ENCODE results near the gene ABCF1.
"Not testable (repeated sequence)": the region's sequence is repeated elsewhere in the genome, so short reads cannot be mapped to it uniquely, and the experiment has no call there.

Gene ABCF1

DNA sequence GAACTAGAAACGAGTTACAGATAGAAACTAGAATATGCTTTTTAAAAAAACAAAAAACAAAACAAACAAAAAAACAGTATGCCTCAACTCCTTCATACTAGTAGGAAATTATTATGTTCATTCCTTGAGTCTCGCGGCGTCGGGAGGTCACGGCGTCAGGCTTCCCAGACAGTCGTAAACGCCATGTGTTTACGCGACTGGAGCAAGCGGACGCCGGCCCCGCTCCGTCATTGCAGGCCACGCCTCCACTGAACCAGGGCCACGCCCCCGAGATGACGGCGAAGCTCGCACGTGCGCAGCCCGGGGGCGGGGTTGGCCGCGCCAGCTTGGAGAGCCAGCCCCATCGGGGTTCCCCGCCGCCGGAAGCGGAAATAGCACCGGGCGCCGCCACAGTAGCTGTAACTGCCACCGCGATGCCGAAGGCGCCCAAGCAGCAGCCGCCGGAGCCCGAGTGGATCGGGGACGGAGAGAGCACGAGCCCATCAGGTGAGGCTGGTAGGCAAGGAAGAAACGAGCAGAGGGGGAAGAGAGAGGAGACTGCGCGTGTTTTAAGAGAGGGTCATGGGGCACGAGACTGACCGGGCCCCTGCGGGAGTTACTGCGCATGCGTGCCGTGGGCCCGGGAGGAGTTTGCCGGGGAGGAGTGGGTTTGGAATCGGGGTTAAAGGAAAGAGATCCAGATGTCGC lies at the start of gene ABCF1:
Gene ABCF1 (plus strand): TSS at position 368 of the 687 bp plus-strand sequence. CDS start 46 bp downstream, at position 414.
- DNase-seq: peak; percentile 99

DNA sequence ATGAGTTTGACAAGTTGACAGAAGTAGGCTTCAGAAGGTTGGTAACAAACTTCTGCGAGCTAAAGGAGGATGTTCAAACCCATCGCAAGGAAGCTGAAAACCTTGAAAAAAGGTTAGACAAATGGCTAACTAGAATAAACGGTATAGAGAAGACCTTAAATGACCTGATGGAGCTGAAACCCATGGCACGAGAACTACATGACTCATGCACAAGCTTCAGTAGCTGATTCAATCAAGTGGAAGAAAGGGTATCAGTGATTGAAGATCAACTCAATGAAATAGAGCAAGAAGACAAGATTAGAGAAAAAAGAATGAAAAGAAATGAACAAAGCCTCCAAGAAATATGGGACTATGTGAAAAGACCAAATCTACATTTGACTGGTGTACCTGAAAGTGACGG lies 49.3 kb upstream of the ABCF1 start:
- DNase-seq: not testable (repeated sequence)

DNA sequence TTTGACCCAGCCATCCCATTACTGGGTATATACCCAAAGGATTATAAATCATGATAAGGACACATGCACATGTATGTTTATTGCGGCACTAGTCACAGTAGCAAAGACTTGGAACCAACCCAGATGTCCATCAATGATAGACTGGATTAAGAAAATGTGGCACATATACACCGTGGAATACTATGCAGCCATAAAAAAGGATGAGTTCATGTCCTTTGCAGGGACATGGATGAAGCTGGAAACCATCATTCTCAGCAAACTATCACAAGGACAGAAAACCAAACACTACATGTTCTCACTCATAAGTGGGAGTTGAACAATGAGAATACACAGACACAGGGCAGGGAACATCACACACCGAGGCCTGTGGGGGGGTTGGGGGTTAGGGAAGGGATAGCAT lies 44.8 kb upstream of the ABCF1 start:
- not testable (repeated sequence) for DNase-seq

DNA sequence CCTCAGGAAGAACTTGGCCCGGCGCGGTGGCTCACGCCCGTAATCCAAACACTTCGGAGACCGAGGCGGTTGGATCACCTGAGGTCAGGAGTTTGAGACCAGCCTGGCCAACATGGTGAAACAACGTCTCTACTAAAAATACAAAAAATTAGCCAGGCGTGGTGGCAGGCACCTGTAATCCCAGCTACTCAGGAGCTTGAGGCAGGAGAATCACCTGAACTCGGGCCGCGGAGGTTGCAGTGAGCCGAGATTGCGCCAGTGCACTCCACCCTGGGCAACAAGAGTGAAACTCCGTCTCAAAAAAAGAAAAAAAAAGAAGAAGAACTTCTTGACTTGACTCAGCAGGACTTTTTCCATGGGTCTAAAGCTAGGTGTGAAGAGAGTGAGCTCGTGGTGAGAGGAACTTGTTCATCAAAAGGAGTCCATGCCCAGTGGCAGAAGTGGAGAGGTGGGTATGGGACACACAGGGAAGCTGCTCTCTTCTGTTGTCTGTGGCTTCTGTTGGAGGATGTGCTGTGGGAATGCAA lies 41.8 kb upstream of the ABCF1 start:
- DNase-seq: peak; percentile 60

DNA sequence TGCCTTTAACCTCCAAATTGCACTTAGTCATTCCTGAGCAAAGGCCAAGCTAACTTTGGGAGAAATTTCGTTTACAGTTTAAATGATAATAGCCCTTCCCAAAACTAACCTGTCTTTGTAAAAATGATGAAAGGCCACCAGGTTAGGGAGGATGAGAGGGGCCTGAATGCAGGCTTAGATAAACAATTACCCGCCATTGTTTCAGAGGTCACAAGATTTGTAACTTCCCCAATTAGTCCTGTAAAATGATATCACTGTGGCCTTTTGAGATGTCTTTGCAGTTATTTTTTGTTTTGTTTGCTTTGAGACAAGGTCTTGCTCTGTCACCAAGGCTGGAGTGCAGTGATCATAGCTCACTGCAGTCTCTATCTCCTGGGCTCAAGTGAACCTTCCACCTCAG lies 41.2 kb upstream of the ABCF1 start:
- no peak for DNase-seq

DNA sequence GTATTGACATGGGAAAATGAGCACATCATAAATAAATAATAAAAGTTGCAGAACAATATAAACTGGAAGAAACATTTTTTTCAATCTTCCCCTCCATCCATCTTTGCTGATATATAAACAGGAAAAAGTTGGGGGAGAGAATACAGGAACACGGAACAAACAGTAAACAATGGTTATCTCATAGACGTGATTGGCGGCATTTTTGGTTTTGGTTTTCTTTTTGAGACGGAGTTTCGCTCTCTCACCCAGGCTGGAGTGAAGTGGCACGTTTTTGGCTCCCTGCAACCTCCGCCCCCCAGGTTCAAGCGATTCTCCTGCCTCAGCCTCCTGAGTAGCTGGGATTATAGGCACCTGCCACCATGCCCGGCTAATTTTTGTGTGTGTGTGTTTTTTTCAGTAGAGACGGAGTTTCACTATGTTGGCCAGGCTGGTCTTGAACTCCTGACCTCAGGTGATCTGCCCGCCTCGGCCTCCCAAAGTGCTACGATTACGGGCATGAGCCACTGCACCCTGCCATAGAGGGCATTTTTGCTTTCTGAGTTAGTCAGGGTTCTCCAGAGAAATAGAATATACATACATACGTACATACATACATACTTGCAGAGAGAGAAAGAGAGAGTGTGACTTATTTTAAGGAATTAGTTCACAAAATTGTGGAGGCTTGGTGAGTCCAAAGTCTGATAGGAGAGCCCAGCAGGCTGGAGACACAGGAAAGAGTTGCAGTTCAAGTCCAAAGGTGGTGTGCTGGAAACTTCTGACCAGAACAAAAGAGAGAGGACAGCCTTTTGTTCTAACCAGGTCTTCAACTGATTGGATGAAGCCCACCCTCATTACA lies 37.6 kb upstream of the ABCF1 start:
- DNase-seq: no peak

DNA sequence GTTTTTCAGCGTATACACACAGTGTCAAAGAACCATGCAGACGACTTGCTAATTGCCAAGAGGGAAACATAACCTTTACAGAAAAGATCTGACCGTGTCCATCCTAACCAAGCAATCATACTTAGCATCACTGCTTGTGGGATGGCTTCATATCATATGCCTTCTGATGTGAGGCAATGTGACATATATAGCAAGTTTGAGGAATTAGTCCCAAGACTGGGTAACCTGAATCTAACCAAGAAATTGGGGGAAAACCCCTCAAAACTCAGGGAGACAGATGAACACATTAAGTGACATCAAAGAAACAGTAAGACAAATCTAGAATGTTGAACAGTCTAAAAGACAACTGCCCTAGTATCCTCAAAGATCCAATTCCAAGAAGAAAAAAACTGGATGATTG lies 33.3 kb upstream of the ABCF1 start:
- DNase-seq: no peak

DNA sequence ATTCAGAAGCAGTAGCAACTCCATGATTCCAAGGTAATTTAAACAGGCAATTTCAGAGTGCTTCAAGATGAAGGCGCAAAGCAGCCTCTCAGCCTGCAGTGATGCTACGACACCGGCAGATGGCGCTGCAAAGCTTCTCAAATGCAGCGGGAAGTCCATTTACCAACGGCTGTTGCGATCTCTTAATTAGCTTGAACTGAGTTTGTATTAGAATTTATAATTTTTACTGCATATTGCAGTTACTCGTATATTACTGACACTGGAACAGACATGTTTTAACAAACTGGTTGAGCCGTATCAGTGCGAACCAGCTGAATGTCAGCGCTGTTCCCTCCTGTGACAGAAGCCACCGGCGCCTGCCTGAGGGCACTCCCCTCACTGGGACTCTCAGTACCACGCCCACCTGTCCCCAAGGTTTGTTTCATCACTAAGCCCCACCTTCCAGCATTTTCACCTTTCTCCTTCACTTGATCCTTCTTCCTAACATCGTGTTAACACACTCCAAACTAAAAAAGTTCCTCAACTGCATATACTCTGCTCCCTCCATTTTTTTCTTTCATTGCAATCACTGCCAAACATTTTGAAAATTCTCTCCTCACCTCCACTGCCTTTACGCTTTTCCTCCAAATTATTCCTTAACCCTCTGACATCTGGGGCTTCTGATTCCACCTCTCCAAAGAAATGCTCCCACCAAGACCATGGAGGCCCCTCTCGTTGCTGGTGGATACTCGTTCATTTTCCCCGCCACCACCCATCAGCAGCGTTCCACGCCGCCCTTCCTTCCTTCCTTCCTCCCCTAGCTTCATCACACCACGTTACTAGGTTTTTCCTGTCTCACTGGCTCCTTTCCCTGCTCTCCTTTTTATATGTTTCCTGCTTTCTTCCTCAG lies 29.5 kb upstream of the ABCF1 start:
- peak; percentile 84 for DNase-seq

DNA sequence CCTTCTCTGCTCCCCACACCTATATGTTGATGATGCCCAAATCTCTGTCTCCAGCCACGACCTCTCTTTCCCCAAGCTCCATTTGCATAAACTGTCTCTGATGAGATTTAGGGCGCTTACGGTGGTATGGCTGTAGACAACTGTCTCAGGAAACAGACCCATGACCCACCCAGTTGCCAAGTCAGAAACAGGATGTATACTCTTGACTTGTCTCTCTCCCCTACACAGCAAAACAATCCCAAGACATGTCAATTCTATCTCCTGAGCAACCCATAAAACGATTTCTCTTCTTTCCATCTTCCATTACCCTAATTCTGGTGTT lies 28.9 kb upstream of the ABCF1 start:
- peak; percentile 14 for DNase-seq

DNA sequence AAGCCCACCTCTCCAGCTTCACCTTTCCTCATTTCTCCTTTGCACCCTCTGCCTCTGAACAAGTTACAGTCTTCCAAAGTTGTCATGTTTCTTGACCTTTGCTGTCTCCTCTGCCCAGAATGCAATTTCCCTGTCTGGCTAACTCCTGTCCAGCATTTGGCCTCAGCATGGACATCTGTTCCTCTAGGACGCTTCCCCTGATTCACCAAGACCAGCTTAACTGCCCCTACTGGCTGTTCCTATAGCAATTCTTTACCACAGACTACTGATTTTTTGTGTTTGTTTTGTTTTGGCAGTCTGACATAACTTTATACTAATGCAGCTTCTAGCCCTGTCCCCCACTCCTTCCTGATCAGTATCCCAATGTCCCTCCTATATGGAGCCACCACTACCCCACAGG lies 28.3 kb upstream of the ABCF1 start:
- DNase-seq: no peak

DNA sequence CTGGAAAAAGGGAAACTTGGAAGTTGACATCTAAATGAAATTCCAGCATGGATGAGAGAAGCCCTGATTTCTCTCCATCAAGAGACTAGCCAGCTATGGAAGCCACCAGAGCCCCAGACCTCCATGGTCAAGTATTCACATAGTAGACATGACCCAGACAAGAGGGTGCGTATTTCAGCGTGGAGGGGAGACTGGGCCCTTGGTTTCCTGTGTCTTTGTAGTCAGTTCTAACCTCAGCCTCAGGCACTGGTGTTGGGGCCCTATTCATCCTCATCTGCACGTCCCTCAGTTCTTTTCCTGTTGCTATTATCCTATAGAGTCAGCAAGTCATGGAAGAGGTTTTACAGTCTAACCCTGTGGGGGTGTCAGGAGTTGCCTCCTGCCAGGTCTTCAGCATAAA lies 27.4 kb upstream of the ABCF1 start:
- no peak for DNase-seq

DNA sequence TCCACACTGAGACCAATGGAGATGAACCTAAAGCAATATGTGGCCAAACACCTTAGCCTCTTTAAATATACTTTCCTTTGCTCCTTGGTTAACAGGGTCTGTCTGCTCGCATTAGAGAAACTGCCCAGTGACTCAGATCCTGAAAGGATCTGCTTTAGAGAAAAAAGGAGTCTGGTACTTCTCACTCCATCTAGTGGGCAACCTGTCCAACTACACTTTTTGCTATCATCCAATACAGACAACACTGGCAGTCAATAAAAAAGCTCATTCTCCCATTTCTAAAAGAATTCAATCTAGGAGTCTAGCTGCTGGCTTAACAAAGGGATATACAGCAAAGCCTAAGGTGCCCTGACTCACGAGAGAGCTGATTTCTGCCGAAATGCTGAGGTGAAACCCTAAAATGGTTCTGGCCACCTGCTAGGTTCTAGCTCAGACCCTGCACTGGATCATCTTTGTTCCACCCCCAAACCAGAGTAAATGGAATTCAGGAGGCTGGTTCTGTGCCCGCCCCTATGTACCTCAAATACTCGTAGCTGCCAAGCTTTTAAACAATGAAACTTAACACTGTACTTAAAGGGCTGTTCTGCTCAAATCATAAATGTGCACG lies 26.5 kb upstream of the ABCF1 start:
- DNase-seq: peak; percentile 39

DNA sequence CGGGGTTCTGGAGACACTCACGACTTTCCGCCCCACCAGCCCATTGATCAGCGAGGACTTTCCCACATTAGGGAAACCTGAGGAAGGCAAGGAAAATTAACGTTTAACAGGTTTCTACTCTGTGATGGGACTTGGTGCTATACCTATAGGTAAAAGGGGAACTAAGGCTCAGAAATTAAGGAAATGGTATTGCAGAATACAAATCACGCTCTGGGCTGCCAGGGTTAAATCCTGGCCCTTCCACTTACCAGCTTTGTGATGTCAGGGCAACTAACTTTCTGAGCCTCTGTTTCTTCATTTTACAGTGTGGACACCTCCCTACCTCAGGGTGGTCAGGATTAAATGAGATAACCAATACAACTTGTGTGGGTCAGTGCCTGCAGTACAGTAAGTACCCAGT lies 23.8 kb upstream of the ABCF1 start:
- no peak for DNase-seq

DNA sequence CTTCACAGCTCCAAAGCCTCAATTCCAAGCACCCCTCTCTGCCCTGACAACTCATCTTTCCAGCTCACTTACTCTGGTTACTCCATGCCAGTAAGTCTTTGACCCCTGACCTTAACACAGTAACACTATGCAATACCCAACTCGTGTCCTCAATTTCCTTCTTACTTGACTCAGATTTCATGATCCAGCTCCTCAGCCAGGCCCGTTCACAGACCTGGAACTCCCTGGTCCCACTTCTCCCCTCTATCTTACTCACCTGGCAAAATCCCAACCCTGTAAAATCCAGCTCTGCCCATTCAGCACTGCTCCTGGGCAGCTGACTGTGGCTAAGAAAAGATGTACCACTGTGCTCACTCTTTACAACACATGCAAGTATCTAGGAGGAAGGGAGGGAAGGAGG lies 22.9 kb upstream of the ABCF1 start:
- DNase-seq: no peak

DNA sequence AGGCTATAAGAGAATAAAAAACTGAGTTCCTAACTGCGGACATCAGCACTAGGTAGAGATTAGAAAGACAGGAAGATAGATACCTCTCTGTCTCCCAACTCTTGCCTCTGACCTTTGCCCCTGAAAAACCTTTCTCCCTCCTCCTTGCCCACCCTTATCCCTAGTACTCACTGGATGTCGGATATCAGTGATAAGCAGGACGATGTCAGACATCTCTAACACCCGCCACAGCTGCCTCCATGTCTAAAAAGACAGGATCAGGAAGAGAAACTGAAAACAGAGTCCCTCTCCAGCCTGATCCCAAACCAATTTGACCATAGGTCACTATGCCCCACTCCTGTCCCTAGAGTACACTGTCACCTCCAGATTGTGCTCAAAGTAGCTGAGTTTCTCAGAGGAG lies 16.8 kb upstream of the ABCF1 start:
- no peak for DNase-seq

DNA sequence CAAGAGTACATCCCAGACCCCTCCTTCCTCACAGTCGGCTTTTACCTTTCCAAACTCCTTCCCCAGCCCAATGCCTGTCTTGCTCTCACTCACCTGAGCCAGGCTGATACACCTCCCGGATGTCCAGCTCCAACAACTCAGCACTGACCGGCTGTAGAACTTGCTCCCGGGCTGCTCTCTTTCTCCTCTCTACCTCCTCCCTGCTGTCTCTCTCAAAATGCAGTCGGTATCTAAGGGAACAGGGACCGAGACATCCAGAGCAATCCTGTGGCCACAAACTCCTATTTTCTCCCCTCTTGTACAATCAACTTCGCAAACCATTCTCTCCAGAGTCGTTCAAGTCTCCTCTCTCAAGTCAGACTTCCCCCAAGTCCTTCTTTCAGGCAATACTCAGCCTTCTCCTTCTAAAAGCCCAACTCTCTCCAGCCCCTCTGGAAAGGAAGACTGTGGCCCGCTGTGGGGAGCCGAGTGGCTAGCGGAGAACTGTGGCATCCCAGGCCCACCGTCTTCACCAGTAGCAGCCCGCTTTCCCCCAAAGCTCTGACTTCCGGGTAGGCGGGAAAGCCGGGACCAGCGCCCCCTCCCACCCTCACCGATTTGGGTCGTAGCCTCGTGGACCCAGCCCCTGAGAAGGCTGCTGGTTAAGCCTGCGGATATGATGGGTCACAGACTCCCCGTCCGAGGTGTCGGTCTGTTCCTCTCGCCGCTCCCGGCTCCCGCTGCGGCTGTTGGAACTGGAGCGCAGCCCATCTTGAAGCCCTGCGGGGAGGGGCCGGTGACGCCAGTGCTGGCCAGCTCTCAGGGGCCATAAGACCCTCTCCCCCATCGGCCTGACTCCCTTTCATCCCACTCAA lies 16.1 kb upstream of the ABCF1 start:
- no peak for DNase-seq

DNA sequence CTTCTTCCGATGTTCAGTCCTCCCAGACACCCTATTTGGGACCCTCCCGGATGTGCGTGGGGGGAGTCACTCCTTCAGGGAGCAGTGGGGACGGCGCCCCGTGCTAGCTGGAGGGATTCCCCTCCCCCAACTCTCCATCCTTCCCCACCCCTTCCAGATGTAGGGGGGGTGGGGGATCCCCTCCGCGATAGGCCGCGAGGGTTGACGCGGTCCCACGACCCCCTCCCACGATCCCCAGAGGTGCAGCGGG lies 15.5 kb upstream of the ABCF1 start:
- no peak for DNase-seq

DNA sequence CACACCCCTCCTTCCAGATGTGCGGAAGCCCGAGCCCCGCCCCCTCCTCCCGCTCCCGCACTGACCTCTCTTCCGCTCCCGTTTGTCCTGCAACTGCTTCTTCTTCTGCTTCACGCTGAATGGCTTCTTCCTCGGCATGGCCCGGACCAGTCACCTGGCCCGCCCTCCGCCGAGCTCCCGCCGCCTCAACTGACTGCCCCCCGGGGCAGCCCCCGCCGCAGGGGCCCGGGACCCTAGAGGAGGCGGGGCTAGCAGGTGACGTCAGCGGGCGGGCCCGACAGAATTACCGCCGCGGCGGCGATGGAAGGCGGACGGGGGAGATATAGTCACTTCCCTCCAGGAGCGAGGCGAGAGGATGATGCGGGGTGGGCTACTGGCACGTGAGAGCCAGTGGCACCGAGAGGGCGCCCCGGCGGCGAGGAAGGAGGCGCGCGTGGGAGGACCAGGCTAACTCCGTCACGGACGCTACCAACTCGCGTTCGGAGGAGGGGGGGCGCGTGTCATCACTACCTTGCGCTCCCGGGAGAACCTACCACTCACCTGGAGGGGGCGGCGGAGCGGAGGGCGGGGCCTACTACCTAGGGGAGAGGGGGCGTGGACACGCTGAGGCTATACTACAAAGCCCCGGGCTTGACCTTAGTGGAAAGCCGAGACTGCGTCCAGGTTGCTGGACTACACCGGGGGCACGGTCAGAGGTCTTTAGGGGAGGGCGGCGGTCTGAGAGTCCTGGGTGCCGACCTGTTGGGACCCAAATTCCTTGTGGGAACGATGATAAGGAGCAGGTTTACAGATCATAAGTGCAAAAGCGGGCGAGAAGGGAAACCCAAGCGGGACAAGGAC lies 15.0 kb upstream of the ABCF1 start, which contains the start of gene GNL1:
Gene GNL1 (minus strand): TSS at position 424 of the 840 bp plus-strand sequence. CDS start 286 bp downstream, at position 138.
- DNase-seq: peak; percentile 100

DNA sequence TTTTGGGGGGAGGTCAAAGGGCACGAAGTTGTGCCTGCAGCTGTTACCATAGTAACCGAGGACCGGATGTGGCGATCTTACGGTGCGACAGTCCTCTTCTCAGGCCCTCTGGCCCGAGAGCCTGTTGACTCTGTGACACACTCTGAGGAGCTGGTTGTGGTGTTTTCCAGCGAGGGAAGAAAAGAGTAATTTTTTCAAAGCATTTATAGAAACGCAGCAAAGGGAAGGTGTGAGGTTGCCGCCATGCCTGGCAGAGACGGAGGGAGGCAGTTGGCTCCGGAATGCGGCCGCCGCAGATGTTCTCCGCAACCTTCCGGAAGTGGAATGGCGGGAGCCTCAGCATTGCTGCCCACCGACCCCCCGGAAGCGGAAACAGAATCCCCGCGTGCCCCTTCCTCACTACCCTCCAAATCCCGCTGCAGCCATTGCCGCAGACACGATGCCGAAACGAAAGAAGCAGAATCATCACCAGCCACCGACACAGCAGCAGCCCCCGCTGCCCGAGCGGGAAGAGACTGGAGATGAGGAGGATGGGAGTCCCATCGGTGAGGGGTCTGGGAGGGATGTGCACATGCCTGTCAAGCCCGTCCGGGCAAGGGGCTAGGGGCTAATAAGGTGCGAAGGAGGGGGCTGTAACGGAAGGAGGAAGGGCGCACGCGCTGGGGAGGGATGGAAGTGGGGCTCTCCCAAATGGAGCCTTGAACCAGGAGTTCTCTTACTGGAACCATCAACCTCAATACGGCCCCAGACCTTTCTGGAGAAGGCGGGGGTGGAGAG lies 14.1 kb upstream of the ABCF1 start, which contains the start of gene PRR3:
Gene PRR3 (plus strand): TSS at position 390 of the 777 bp plus-strand sequence. CDS start 50 bp downstream, at position 440.
- peak; percentile 91 for DNase-seq

DNA sequence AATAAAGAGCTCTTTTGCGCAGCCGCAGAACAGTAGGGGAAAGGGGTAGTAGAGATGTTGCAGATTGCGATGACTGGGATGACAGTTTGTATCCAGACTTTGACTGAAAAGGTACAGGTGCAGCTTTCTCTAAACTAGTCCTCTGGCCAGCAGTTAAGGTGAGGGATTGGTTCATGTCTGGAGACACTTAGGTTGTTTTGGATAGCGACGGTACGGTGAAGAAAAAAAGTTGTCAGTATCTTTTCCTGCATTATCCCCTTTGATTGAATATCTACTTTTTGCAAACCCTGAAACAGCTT lies 13.6 kb upstream of the ABCF1 start:
- DNase-seq: no peak

All from stimulated activated CD4-positive, alpha-beta T cell treated with anti-CD3 and anti-CD28 coated beads, Interleukin-4, amount 100 ng/mL, for 24 hours (primary cell).